Lower lobe of right lung (tissue), 2 donors: ENCODE data around the gene MRPS15. TPM values are rescaled to one million over a fixed set of nuclear protein-coding genes. Genes with fewer than 3 reads are reported as not detected.
A peak's percentile ranks its signal among the peaks of the same experiment; 100 is the strongest.
"Not testable (repeated sequence)": the region's sequence is repeated elsewhere in the genome, so short reads cannot be mapped to it uniquely, and the experiment has no call there.

Source experiments
- ATAC-seq, 2 donors: fragments of 200-7000 bp; cut with Tn5 transposase; one replicate each; pipeline ENCODE4 v1.9.1; 2020 to 2022; ENCODE audit warnings: mild to moderate bottlenecking in 2 of 2, moderate library complexity in 2 of 2
- DNase-seq: peaks from one replicate; pipeline ENCODE4 v3.0.0-alpha.2; 2020
- H3K27ac ChIP-seq: fragments of 200-600 bp; one replicate; pipeline ENCODE4 v1.8.0; 2022
- H3K27me3 ChIP-seq: fragments of 200-600 bp; one replicate; pipeline ENCODE4 v1.8.0; 2022; ENCODE audit warnings: low read depth
- H3K36me3 ChIP-seq: fragments of 200-600 bp; one replicate; pipeline ENCODE4 v1.8.0; 2022; ENCODE audit warnings: mild to moderate bottlenecking
- H3K4me1 ChIP-seq: fragments of 200-600 bp; one replicate; pipeline ENCODE4 v1.8.0; 2022
- H3K4me3 ChIP-seq: fragments of 200-600 bp; one replicate; pipeline ENCODE4 v1.8.0; 2022; ENCODE audit warnings: mild to moderate bottlenecking
- H3K9me3 ChIP-seq: fragments of 200-600 bp; one replicate; pipeline ENCODE4 v1.8.0; 2022
- intact Hi-C: fragments of 100-400 bp; cut with DNase I; formaldehyde crosslinking; loops from one replicate; pipeline ENCODE4 v1.11.0; 2022
- long read RNA-seq: library from polyadenylated mRNA; unstranded; transcript quantifications from one replicate; pipeline ENCODE4 v2.0.0, GENCODE V29; 2021
- total RNA-seq: library from RNA; stranded (reverse); fragmentation: NEBNext Ultra II Directional; extraction: Animal tissue kit (Norgen Biotek cat#: 25700); gene quantifications from one replicate; pipeline ENCODE4 v1.2.1, GENCODE V29; 2021
- TF ChIP-seq, protein P1 (sequence below): fragments of 200-600 bp; IDR thresholded peaks from one replicate; pipeline ENCODE4 v1.8.0; 2022; ENCODE audit warnings: antibody characterized with exemption, mild to moderate bottlenecking
- donor health status: DM: no; HTN: yes; CAD: no; lungs with severe emphysema.

MRPS15 gene
- total RNA-seq = 59.4 TPM
- long read RNA-seq, transcript MRPS15-201 (8 exons, 1,006 nt) = major isoform, 40 of 46 reads
- long read RNA-seq, partial matches to known transcripts = 1 of 46 reads
- long read RNA-seq, other reads (novel, unspliced or antisense) = 5 of 46 reads

DNA sequence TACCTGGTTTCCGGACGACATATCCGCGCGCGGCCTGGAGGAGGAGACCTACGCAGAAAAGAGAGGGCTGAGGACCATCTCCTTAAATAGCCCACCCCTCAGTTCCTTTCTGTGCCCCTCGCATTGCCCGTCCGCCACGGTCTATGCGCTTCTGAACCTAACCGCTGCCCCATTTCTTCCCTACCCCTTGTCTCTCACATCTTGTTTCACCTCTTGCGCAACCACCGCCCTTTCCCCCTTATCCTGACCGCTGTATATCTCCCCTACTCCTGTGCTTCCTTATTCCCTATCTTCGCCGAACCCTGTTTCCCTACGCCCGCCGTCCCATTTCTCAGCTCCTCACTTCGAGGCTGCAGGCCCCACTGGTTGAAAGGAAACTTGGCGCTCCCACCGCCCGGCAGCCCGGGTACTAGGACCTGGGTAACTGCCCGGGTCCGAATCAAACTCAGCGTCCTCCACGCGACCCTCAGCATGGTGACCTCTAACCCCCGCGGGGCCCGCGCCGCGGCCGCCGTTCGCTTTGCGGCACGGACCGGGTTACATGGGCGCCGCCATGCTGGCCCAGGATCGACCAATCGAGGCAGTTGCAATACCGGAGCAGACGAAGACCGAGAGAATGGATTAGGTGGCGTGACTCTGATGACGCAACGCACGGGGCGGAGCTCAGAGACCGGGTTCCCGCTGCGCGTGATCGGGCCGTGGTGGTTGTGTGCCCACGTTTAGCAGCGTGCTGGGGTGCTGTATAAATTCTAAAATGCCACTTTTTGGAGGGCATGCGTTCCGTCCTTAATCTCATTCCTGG lies at the start of gene MRPS15:
MRPS15 (minus strand) TSS at position 582 of the 802 bp plus-strand sequence; CDS start at position 473, 109 bp downstream.
- H3K4me1 ChIP-seq = peaks cover 25% of the 10 kb centered on the region
- peak within 1 kb of the TSS; percentile 91 for H3K27ac ChIP-seq
- TF ChIP-seq, protein P1, sequence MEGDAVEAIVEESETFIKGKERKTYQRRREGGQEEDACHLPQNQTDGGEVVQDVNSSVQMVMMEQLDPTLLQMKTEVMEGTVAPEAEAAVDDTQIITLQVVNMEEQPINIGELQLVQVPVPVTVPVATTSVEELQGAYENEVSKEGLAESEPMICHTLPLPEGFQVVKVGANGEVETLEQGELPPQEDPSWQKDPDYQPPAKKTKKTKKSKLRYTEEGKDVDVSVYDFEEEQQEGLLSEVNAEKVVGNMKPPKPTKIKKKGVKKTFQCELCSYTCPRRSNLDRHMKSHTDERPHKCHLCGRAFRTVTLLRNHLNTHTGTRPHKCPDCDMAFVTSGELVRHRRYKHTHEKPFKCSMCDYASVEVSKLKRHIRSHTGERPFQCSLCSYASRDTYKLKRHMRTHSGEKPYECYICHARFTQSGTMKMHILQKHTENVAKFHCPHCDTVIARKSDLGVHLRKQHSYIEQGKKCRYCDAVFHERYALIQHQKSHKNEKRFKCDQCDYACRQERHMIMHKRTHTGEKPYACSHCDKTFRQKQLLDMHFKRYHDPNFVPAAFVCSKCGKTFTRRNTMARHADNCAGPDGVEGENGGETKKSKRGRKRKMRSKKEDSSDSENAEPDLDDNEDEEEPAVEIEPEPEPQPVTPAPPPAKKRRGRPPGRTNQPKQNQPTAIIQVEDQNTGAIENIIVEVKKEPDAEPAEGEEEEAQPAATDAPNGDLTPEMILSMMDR = no peak
- peak; percentile 97 for ATAC-seq
- intact Hi-C loops = no loop called here
- H3K9me3 ChIP-seq = no peaks in the 10 kb centered on the region
- DNase-seq = peak; percentile 98
- H3K36me3 ChIP-seq = peaks cover 35% of the 10 kb centered on the region
- H3K4me3 ChIP-seq = peak within 1 kb of the TSS; percentile 98
- no peaks in the 10 kb centered on the region for H3K27me3 ChIP-seq

DNA sequence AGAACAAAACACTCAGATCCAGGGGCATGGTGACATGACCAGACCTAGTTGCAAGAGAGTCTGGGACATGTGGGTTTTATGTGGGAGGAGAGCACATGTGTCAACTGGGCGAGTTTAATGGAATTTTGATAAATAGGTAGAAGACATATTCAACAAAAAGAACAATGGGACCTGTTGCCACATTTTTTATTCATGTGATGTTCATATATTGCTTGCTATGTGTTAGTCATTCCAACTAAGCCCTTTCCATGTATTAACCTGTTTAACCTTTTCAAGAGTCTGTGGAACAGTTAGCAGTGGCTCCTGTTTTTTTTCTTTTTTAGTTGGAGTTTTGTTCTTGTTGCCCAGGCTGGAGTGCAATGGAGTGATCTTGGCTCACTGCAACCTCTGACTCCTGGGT lies 48.7 kb upstream of the MRPS15 start:
- TF ChIP-seq, protein P1 = no peak
- H3K36me3 ChIP-seq = no peaks in the 10 kb centered on the region
- ATAC-seq (no peak), DNase-seq (no peak)
- H3K4me3 ChIP-seq = no peak overlapping the region
- intact Hi-C loops = no loop called here
- no peaks in the 10 kb centered on the region for H3K4me1 ChIP-seq
- H3K27me3 ChIP-seq = no peaks in the 10 kb centered on the region
- no peak overlapping the region for H3K27ac ChIP-seq
- no peaks in the 10 kb centered on the region for H3K9me3 ChIP-seq

DNA sequence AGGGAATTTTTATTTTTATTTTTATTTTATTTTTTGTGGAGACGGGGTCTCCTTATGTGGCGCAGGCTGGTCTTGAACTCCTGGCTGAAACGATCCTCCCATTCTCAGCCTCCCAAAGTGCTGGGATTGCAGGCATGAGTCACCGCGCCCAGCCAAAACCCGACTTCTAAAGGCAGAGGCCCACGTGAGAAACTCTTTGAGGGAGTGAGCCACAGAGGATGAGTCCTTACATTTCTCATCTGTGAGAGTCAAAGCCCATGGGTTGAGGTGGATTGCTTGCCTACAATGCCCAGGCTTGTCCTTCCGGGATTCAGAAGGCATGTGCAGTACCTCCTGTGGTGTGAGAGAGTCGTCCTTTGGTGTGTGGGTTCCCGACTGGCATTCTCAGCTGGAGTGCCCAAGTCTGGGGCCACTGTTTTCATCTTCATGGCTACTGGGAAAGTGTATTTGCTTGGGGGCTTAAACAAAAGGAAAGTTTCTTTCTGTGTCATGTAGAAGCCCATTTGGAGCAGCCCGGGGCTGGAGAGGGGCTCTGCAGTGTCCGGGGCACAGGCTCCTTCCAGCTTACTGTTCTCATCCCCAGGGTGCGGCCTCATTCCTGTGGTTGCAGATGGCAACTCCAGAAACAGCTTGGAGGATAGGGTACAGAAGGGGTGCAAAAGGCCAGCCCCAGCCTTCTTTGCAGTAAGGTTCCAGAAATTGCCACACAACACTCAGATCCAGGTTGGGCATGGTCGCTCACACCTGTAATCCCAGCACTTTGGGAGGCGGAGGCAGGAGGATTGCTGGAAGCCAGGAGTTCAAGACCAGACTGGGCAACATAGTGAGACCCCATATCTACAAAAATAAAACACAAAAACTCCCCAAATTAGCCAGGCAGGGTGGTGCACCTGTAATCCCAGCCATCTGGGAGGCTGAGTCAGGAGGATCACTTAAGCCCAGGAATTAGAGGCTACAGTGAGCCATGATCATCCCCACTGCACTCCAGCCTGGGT lies 47.9 kb upstream of the MRPS15 start:
- ATAC-seq (no peak), DNase-seq (no peak)
- Histone ChIP-seq H3K36me3 (no peaks in the 10 kb centered on the region), H3K9me3 (no peaks in the 10 kb centered on the region), H3K27me3 (peaks cover 1% of the 10 kb centered on the region), H3K4me1 (no peaks in the 10 kb centered on the region), H3K4me3 (no peak overlapping the region), H3K27ac (no peak overlapping the region)
- TF ChIP-seq, protein P1 = no peak
- intact Hi-C loops = no loop called here

DNA sequence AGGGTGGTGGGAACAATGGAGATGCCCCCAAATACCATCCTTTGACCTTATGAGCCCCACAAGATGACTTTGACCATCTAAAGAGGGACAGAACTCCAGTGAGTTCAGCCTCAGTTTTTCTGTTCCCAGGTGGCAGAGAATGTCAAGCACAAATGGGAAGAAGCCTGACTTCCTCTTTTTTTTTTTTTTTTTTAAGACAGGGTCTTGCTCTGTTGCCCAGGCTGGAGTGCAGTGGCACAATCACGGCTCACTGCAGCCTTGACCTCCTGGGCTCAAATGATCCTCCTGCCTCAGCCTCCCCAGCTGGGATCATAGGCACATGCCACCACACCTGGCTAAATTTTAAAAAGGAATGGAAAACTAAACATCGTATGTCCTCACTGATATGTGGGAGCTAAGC lies 47.0 kb upstream of the MRPS15 start:
- DNase-seq, H3K36me3 ChIP-seq, ATAC-seq, H3K27me3 ChIP-seq, H3K9me3 ChIP-seq, intact Hi-C loops, H3K27ac ChIP-seq, H3K4me3 ChIP-seq, H3K4me1 ChIP-seq: not testable (repeated sequence)

DNA sequence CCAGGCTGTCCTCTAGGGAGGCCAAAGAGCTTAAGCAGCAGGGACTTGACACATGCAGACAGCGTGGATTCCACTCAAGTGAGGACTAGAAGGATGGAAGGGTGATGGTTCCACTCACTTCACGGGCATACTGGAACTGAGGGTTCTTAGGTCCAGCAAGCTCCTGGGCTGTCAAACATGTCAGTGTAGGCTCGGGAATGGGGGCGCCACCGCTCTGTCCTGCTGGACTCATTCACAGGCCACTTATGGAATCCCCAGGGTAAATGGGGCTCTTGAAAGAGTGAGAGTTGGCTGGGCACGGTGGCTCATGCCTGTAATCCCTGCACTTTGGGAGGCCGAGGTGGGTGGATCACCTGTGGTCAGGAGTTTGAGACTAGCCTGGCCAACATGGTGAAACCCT lies 46.2 kb upstream of the MRPS15 start:
- peaks cover 5% of the 10 kb centered on the region for H3K27me3 ChIP-seq
- H3K9me3 ChIP-seq = no peaks in the 10 kb centered on the region
- intact Hi-C loops = no loop called here
- no peak overlapping the region for H3K4me3 ChIP-seq
- ATAC-seq (no peak), DNase-seq (no peak)
- TF ChIP-seq, protein P1 = no peak
- no peaks in the 10 kb centered on the region for H3K36me3 ChIP-seq
- H3K27ac ChIP-seq = no peak overlapping the region
- H3K4me1 ChIP-seq = no peaks in the 10 kb centered on the region
